WTC11 (cell line): ENCODE measurements around the gene KCNIP3. TPM values are rescaled to one million over a fixed set of nuclear protein-coding genes. Genes with fewer than 3 reads are reported as not detected.

Experiments used
- ATAC-seq: fragments of 200-7000 bp; cut with Tn5 transposase; 2 replicates; pipeline ENCODE4 v1.10.0; 2021; ENCODE audit warnings: mild to moderate bottlenecking, moderate library complexity
- CTCF ChIA-PET: fragments of 300-600 bp; sonication (Branson Sonifier 250); formaldehyde crosslinking; loops from one replicate; lab custom pipeline; 2021; ENCODE audit warnings: antibody characterized with exemption; lab: Charles Lee
- POLR2A ChIA-PET: fragments of 350-600 bp; sonication (Branson Sonifier 250); formaldehyde crosslinking; loops from one replicate; lab custom pipeline; 2021; ENCODE audit warnings: antibody characterized with exemption; lab: Charles Lee
- DNase-seq: peaks from one replicate; pipeline ENCODE4 v3.0.0; 2021; ENCODE audit warnings: low spot score
- H3K27ac Mint-ChIP-seq: 2 replicates; pipeline ENCODE4 v1.8.0; 2021; ENCODE audit warnings: mixed read lengths
- H3K27me3 Mint-ChIP-seq: 2 replicates; pipeline ENCODE4 v1.8.0; 2021; ENCODE audit warnings: low read depth, mild to moderate bottlenecking, moderate library complexity, mixed read lengths
- H3K36me3 Mint-ChIP-seq: 2 replicates; pipeline ENCODE4 v1.8.0; 2021; ENCODE audit warnings: mixed read lengths
- H3K4me1 Mint-ChIP-seq: 2 replicates; pipeline ENCODE4 v1.8.0; 2022; ENCODE audit warnings: mixed read lengths
- H3K4me3 Mint-ChIP-seq: 2 replicates; pipeline ENCODE4 v1.8.0; 2021; ENCODE audit warnings: mild to moderate bottlenecking, moderate library complexity, mixed read lengths
- H3K9me3 Mint-ChIP-seq: 2 replicates; pipeline ENCODE4 v1.8.0; 2021; ENCODE audit warnings: mixed read lengths
- CREM ChIP-seq: sonication (generic); formaldehyde crosslinking; IDR thresholded peaks from 2 replicates; pipeline ENCODE4 v1.8.1; 2022; ENCODE audit warnings: mild to moderate bottlenecking, missing genetic modification reagents, moderate library complexity
- CTCF ChIP-seq: fragments of 200-600 bp; IDR thresholded peaks from 2 replicates; pipeline ENCODE4 v1.8.0; 2022; ENCODE audit warnings: antibody characterized with exemption
- E2F4 ChIP-seq: sonication (generic); formaldehyde crosslinking; IDR thresholded peaks from 2 replicates; pipeline ENCODE4 v1.8.1; 2022; ENCODE audit warnings: low read depth, mild to moderate bottlenecking, moderate library complexity, missing genetic modification reagents, borderline replicate concordance
- ERG ChIP-seq: fragments of 250-450 bp; sonication (Bioruptor Pico); IDR thresholded peaks from 2 replicates; pipeline ENCODE4 v1.8.0; 2021; ENCODE audit warnings: mild to moderate bottlenecking
- FOXJ3 ChIP-seq: sonication (generic); formaldehyde crosslinking; IDR thresholded peaks from 2 replicates; pipeline ENCODE4 v1.9.0; 2021; ENCODE audit warnings: missing genetic modification reagents, mild to moderate bottlenecking, borderline replicate concordance
- MYBL2 ChIP-seq: sonication (generic); formaldehyde crosslinking; IDR thresholded peaks from 2 replicates; pipeline ENCODE4 v1.8.1; 2023; ENCODE audit warnings: mild to moderate bottlenecking, moderate library complexity, missing genetic modification reagents
- NR3C1 ChIP-seq: sonication (generic); formaldehyde crosslinking; conservative IDR thresholded peaks from 2 replicates; pipeline ENCODE4 v1.8.1; 2023; ENCODE audit warnings: low read depth, mild to moderate bottlenecking, missing genetic modification reagents
- PREB ChIP-seq: sonication (generic); formaldehyde crosslinking; IDR thresholded peaks from 2 replicates; pipeline ENCODE4 v1.8.1; 2022; ENCODE audit warnings: mild to moderate bottlenecking, missing genetic modification reagents, moderate library complexity, borderline replicate concordance
- RELA ChIP-seq: sonication (generic); formaldehyde crosslinking; IDR thresholded peaks from 2 replicates; pipeline ENCODE4 v1.8.1; 2022; ENCODE audit warnings: missing genetic modification reagents, mild to moderate bottlenecking, borderline replicate concordance
- SOX15 ChIP-seq: fragments of 250-450 bp; sonication (Bioruptor Pico); IDR thresholded peaks from 2 replicates; pipeline ENCODE4 v1.9.0; 2021; ENCODE audit warnings: mild to moderate bottlenecking
- SP1 ChIP-seq: sonication (generic); formaldehyde crosslinking; conservative IDR thresholded peaks from 2 replicates; pipeline ENCODE4 v1.8.1; 2022; ENCODE audit warnings: missing genetic modification reagents
- TEAD1 ChIP-seq: sonication (generic); formaldehyde crosslinking; IDR thresholded peaks from 2 replicates; pipeline ENCODE4 v1.8.0; 2022; ENCODE audit warnings: mild to moderate bottlenecking, missing genetic modification reagents
- USF1 ChIP-seq: sonication (generic); formaldehyde crosslinking; IDR thresholded peaks from 2 replicates; pipeline ENCODE4 v1.8.0; 2022; ENCODE audit warnings: mild to moderate bottlenecking, missing genetic modification reagents
- ZMAT4 ChIP-seq: fragments of 250-450 bp; sonication (Bioruptor Pico); IDR thresholded peaks from 2 replicates; pipeline ENCODE4 v1.9.0; 2021; ENCODE audit warnings: mild to moderate bottlenecking
- ZNF121 ChIP-seq: sonication (generic); formaldehyde crosslinking; IDR thresholded peaks from 2 replicates; pipeline ENCODE4 v1.8.0; 2023; ENCODE audit warnings: missing genetic modification reagents
- ZNF281 ChIP-seq: sonication (generic); formaldehyde crosslinking; IDR thresholded peaks from 2 replicates; pipeline ENCODE4 v1.8.0; 2023; ENCODE audit warnings: mild to moderate bottlenecking, missing genetic modification reagents
- ZNF396 ChIP-seq: fragments of 250-450 bp; sonication (Bioruptor Pico); IDR thresholded peaks from 2 replicates; pipeline ENCODE4 v1.8.0; 2021; ENCODE audit warnings: mild to moderate bottlenecking, moderate library complexity, borderline replicate concordance
- ZNF423 ChIP-seq: fragments of 250-450 bp; sonication (Bioruptor Pico); IDR thresholded peaks from 2 replicates; pipeline ENCODE4 v2.1.2; 2022; ENCODE audit warnings: mild to moderate bottlenecking, moderate library complexity
- ZNF512 ChIP-seq: sonication (generic); formaldehyde crosslinking; IDR thresholded peaks from 2 replicates; pipeline ENCODE4 v1.8.1; 2022; ENCODE audit warnings: missing genetic modification reagents, borderline replicate concordance
- total RNA-seq: library from RNA; stranded (reverse); gene quantifications from 3 replicates; pipeline ENCODE4 v1.2.3, GENCODE V29; 2021

KCNIP3 gene
- total RNA-seq, 1 experiment from 2014 or later: 2.1 TPM

GRCh38 chr2:95345563-95346230 lies 48.5 kb downstream of the KCNIP3 start (continued):
- peak; percentile 79 for TF ChIP-seq CTCF

GRCh38 chr2:95346231-95346737 lies 49.1 kb downstream of the KCNIP3 start:
- H3K27me3 Mint-ChIP-seq: peaks cover 65% of the 10 kb centered on the region
- no peak for TF ChIP-seq RELA (CRISPR knock-in tag)
- no peak for TF ChIP-seq TEAD1 (CRISPR knock-in tag)
- TF ChIP-seq ZNF121 (CRISPR knock-in tag): no peak
- no peak for TF ChIP-seq E2F4
- no peak for TF ChIP-seq PREB (CRISPR knock-in tag)
- TF ChIP-seq FOXJ3: no peak
- no peak for TF ChIP-seq ZNF512 (CRISPR knock-in tag)
- TF ChIP-seq ZNF281 (CRISPR knock-in tag): no peak
- TF ChIP-seq CREM: no peak
- TF ChIP-seq USF1 (CRISPR knock-in tag): no peak
- TF ChIP-seq ZMAT4 (CRISPR knock-in tag): no peak
- TF ChIP-seq ZNF423: no peak
- no peak for TF ChIP-seq SP1
- no peak for TF ChIP-seq SOX15 (CRISPR knock-in tag)
- TF ChIP-seq ZNF396 (CRISPR knock-in tag): no peak
- TF ChIP-seq NR3C1 (CRISPR knock-in tag): no peak
- TF ChIP-seq ERG (CRISPR knock-in tag): no peak
- no peak for TF ChIP-seq MYBL2 (CRISPR knock-in tag)
- TF ChIP-seq, all 79 proteins: peak for 0
- H3K4me1 Mint-ChIP-seq: no peaks in the 10 kb centered on the region
- no peaks in the 10 kb centered on the region for H3K36me3 Mint-ChIP-seq
- no peak for DNase-seq
- H3K4me3 Mint-ChIP-seq: no peak overlapping the region
- peak; percentile 6 for ATAC-seq
- no peak overlapping the region for H3K27ac Mint-ChIP-seq
- H3K9me3 Mint-ChIP-seq: no peaks in the 10 kb centered on the region
- ChIA-PET CTCF (interaction anchor here (0.6 to 5.0 kb wide), 15 partner anchors 10 to 224 kb away, joined by 3 to 47 read pairs (median 8); partner anchors contain the start of genes FAHD2A, MRPS5 and PROM2), POLR2A (no interaction called here)
